GM18870 (cell line): ENCODE data around the gene GINS2.

Experiments used
- ATAC-seq: cut with Tn5 transposase; IDR thresholded peaks from one replicate; pipeline ENCODE4 v1.9.1; 2021; ENCODE audit warnings: moderate library complexity; ENCODE audit not compliant: unreplicated experiment

GINS2 gene

DNA sequence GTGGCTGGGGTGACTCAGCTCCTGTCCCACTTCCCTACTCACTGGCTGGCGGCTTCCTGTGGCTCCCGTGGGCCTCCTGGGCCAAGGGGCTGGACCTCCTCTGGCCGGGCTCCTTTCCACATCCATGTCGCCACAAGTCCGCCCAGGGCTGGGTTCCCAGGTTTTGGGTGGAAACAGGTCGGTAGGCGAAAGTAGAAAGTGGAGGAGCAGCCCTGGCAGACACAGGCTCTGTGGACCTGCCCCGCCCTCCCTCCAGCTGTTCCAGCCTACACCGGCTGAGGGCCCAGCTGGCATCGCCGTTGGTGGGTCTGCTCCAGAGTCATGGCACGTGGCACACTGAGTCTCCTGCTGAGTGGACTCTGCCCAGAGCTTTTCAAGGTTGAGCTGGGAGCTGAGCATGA, 47.0 kb downstream of the GINS2 start:
- ATAC-seq, result no peak

DNA sequence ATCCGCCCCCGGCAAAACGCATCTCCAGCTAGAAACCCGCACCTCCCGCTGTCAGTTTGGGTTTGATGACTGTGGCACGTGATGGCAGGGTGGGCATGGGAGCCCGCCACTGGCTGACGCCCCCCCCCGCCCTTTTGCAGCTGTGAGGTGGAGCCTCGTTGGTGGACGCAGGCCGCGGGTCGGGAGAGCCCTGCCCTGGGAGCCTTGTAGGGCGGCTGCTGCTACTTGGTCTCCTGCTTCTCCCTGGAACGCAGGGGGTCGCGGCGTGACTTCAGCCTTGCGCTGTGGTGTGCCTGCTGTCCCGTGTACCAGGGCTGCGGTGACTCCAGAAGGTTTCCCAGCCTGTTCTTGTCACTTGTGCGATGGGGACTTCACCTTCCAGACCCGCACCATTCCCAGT, 47.4 kb downstream of the GINS2 start:
- no peak for ATAC-seq

DNA sequence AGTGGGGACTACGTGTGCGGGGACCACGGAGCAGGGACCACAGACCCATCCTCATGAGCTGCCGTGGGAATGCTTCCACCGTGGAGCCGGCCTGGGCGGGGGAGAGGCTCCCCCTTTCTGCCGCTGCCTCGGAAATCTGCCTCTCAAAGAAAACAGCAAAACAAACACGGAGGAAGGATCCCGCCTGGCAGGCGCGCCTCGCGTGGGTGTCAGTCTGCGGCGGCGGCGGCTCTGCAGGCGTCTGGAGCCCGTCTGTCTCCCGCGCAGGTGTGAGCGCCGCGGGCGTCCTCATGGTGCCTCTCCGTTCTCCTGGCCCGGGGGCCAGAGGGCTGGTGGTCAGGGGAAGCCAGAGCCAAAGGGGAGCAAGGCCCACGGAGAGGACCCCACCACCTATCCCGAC, 48.2 kb downstream of the GINS2 start:
- ATAC-seq, result no peak

DNA sequence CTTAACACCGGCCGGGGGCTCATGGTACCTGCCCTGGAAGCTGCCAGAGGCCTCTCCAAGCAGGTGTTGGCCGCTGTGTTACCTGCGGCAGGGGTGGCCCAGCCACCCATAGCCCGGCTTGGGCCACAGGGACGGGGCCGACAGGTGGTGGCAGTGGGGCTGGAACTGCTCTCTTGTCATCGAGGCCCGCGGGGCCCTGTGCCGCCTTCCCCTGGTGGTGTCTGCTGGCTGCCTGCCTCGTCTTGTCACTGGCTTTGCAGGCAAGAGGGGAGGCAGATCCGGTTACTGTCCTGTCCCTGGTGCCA, 48.5 kb downstream of the GINS2 start:
- ATAC-seq, result no peak

DNA sequence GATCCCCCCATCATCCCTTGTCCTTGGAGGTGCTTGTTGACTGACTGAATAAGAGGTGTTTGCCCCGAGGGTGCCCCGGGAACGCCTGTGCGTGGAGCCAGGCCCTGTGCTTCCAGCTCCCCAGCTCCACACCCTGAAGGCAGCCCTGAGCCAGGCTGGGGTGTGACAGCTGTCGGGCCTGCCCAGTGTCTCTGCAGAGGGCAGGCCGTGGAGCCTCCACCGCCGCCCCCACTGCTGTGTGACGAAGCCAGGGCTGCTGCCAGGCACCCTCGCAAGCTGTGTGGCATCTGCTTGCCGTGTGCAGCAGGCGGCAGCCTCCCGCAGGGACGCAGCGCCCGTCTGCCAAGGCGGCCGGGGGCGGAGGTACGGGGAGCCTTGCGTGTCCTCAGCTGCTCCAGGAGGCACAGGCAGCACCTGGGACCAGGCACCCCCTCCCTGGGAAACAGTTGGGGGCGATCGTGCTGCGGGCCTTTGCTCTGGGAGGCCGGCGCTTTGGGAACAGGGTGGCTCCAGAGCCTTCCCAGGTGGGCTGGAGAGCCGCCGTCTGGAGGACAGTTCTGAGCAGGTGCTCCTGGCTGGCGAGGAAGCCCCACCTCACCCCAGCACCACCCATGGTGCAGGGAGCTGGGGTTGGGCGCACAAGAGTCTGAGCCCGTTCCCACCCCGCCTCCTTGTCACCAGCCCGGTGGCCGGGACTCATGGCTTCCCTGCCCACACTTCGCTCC, 49.1 kb downstream of the GINS2 start:
- no peak for ATAC-seq

DNA sequence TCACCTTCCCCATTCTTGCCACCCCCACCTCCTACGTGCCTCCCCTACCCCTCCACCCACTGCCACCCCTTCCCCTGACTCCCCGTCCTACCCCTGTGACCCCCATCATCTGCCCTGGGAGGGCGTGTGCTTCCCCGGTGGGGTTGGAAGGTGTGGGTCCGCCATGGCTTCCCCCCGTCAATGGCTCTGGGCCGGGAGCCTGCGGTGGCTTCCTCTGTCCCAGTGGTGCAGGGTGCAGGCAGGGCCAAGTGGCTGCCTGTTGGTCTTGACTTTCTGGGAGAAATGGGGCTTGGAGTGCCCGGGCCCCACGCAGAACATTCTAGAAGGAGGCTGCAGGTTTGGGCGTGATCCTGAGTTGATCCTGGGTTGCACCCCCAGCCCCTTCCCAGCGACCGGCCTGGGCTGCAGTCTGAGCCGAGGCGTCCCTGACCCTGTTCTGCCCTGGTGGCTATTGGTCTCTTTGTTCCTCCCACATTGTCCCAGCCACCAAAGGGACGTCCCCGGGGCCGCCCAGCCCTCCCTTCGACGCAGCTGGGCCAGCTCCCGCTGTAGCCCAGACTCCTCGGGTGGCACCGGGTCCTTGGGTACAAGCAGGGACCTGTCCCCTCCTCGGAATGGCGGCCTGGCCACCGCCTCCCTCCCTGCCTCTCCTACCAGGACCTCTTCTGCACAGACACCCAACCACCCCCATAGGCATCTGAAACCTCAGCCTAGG, 49.9 kb downstream of the GINS2 start:
- ATAC-seq, result no peak

DNA sequence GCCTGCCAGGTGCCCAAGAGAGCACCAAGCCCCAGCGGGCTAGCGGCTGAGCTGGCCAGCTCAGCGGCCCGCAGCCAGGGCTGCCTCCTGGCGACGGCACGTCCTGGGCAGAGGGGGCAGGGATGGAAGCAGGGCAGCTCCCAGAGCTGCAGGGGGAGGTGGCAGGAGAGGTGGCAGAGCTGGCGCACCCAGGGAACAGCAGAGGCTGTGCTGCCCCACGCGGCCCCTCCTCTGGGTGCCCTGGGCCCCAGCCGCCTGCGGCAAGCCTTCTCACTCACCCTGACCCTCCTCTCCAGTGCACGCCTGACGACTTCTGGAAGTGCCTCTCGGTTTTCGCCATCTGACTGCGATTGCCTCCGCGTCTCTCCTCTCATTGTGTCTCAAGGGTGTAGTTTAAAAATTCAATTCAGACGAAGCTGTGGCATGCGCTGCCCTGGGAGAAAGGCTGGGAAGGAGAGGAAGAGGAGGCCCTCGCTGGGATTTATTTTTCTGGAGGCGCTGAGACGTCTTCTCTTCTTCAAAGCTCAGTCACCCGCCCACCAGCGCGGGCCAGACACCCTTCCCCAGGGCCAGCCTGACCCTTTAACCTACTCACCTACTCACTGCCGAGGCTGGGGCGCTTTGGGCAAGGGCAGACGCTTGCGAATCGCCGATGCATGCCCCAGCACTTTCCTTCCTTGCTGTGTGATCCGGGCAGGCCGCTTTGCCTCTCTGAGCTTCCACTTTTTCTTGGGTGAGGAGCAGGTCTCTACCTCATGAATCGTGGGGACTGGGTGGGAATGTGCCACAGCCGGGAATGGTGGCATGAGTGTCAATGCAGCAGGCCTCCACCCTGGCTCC, 50.7 kb downstream of the GINS2 start:
- ATAC-seq, result no peak

DNA sequence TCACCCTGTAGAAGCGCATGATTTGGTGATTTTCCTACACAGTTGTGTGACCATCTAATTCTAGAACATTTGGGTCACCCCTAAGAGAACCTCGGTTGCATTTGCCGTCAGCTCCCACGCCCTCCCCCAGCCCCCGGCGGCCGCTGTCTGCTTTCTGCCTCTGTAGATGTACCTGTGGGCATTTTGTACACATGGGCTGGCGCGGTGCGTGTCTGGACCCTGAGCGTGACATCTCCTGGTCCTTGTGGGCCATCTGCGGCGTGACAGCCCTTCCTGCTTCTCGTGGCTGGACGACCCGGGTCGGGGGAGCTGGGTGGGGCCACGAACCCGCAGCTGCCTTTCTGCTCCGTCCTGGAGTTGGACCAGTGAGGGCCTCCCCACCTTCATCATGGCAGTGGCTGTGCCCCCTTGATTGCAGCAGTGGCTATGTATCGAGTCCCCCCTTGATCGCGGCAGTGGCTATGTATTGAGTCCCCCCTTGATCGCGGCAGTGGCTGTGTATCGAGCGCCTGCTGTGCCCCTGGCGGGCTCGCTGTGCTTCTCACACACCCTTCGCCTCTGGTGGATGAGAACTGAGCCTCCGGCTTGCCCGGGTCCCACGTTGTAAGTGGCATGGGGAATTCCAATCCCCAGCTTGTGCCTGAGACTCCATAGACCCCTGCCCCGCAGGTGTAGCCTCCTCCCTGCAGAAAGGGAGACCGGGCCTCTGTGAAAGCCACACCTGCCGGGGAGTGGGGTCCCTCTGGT, 51.5 kb downstream of the GINS2 start:
- ATAC-seq, result no peak

DNA sequence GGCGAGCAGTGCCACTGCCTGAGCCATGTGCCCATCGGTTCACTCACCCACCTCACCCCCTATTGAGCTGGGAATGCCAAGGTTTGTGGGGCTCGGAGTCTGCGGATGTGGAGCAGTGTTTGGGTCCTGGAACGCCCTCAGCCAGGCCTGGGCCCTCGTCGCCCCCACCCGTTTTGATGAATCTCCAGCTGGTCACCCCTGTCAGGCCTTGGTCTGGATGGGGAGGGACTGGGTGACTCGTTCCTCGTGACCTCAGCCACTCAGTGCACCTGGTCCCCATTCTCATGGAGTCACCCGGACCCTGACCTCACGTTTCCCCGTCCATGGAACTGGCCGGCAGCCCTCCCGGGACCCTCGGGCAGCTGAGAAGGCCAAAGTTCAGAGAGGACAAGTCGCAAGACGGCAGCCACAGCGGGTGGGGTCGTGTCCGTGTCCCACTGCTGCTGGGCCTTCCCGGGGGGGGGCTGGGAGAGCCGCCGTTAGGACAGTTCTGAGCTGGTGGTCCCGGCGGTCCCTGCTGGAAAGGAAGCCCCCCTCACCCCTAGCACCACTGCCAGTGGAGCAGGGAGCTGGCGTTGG, 52.4 kb downstream of the GINS2 start:
- no peak for ATAC-seq

DNA sequence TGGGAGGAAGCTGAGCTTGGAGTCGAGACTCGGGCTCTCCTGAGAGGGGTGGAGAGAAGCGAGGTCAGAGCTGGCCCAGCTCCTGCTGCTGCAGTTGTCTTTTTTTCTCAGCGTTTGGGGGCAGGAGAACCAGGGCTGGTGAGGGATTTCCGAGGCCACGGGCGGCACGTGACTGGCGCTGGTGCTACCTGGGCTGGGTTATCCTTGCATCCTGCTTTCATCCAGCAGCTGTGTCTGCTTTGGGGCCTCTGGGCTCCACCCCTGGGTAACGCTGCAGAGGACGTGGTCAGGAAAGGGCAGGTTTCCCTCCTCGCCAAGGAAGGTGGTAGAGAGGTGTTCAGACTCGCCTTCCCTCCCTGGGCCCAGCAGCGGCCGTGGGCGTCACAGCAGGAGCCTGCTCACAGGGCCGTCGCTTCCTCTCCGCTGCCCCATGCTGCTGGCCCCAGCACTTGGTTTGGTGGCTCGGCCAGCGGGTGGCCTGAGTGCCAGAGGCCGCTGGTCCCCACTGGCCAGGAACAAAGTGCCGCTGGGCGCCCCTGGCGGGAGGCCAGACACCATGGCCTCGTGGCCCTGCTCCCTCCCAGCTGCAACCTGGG, 53.1 kb downstream of the GINS2 start:
- no peak for ATAC-seq

DNA sequence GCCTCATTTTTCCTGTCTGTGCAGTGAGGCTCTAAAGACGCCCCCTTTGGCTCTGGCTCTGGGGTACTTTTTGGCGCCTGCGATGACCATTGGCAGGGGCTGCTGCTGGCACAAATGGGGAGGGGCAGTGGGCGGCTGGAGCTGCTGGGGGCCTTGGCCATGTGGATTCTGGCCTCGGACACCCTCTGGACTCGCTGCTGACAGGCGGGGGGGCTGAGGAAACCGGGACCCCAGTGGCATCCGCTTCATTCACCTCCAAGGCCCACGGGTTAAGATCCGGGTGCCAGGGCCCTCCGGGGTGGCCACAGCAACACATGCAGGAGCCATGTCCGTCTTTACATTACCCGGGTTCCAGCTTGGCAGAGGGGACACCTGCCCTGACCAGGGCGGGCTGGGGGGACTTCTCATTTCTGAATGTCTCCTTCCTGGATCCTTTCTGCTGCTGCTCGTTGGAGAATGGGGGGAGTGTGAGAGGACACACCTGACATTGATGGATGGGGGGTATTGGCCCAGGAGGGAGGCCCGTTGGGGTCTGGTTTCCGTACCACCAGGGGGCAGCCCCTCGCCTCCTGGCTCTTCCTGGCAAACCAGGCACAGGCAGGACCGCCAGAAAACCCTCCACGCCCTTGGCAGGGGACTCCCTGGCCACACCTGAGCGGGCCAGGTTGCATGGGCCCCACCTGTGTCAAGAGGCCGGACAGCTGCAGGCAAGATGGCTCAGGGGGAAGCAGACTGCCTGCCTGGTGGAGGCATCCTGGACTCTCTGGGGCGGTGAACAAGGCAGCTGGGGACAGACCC, 53.8 kb downstream of the GINS2 start:
- no peak for ATAC-seq

DNA sequence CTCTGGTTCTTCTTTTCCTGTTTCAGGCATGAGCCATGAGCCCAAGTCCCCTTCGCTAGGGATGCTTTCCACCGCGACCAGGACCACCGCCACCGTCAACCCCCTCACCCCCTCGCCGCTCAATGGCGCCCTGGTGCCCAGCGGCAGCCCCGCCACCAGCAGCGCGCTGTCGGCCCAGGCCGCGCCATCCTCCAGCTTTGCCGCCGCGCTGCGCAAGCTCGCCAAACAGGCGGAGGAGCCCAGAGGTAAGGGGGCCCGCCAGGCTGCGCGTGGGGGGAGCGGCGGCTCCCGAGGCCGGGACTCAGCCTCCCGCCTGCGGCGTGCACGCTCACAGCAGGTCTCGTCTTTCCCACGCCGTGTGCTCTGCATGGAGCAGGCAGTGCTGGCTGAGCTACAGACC, 54.9 kb downstream of the GINS2 start:
- ATAC-seq, result no peak

DNA sequence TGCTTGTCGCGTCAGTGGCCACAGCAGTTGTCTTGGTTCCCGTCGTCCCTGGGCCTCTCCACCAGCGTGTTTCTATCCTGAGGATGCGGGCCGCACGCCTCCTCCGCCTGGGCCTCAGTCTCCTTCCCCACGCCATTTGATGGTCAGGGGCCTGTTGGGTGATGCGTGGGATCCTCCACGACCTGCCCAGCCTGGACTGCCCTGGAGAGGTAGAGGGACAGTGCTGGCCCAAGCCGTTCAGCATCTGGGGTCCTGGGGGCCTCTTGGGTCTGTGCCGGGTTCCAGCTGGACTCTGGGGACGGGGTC, 55.4 kb downstream of the GINS2 start:
- ATAC-seq, result no peak

DNA sequence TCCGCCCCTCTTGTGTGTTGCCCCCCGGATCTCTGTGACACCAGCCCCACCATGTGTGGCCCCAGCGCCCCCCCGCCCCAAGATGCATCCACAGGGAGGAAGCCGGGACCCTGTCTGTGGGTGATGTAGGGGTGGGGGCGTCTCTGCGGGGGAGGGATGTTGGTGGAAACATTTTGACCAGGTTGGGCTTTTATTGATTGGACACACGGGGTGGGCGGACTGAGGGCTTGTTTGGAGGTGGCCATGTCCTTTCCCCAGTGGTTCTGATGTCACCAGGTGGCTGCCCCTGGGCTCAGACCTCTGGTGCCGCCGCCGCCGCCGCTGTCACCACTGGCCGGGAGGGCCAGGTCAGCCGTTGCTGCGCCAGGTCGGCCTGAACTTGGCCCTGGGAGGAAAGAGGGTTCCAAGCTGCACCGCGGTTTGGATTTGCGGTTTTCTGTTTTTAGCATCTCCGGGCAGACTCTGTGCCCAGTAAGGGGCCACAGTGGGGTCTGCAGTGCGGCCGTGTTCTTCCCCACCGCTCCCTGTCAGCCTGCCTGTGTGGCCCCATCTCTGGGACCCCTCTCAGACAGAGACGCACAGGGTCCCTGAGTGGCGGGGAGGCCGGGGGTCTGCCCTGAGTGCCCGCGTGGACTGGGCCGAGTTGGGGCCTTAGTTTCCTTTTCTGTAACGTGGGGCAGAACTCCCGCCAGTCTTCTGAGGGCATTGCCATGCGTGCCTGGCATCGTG, 55.9 kb downstream of the GINS2 start:
- no peak for ATAC-seq

DNA sequence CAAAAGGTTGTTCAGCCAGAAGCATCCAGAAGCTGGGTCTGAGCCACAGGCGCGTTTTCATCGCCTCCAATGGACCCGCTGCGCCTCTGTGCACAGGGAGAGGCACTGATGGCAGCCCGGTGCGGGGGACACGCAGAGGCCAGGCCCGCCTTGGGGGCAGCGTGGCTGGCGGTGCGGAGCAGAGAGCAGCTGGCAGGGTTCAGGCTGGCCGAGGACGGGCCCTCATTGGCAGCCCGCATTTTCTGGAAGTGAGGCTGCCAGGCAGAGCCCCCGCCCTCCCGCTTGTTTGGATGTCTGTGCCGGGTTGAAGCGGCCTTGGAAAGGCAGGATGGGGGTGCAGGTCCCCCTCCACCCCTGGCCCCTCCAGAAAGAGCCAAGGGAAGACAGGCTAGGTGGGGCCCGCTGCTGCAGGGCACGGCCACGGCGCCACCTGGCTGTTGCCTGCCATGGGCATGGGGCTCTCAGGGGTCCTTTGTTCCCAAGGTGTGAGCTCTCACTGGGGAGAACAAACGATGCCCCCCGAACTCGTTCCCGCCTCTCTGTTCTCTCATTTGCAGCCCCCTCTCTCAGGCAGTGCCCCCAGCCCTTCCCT, 56.9 kb downstream of the GINS2 start:
- no peak for ATAC-seq

DNA sequence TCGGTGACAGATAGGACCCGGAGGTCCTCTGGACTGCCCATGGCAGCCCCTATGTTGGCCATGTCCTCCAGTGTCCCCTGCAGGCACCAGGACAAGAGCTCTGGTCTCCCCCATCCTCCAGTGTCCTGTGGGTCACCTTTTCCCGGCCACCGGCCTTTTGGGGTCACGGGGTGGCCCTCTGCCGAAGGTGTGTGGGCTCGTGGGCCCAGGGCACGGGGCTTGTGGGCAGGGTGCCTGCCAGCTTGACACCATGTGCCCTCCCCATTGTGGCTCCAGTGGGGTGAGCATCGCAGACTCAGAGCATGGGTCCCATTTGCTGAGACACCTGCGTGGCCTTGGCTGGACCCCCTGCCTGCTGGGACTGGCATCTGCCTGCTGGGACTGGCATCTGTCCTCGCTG, 57.5 kb downstream of the GINS2 start:
- ATAC-seq, result no peak

DNA sequence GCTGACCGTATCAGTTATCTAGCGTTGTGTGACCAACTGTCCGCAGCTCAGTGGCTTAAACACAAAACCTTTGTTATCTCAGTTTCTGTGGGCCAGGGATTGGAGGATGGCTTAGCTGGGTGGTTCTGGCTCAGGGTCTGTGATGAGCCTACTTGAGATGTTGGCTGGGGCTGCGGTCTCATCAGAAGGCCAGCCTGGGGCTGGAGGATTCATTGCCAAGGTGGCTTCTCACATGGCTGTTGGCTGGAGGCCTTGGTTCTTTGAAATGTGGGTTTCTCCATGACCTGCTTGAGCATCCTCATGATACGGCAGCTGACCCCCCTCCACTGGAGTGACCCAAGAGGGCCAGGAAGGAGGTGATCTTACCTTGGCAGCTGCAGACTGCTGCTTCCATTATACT, 58.9 kb downstream of the GINS2 start:
- no peak for ATAC-seq

DNA sequence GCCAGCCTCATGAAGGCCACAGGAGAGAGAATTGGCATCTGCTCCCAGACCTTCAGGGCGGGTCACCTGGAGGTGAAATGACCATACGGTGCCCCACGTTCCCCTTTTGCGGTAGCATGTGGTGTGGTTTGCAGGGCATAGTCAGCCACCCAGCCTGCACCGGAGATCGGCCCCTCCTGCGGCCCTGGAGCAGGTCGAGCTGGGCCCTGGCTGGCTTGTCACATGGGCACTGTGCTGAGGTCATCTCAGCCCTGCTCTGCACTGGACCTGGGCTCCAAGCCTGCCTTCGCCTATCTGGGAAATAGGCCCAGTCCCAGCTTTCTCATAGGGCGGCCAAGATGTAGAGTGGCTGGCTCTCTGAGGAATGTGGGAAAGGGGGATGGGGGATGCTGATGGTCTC, 59.4 kb downstream of the GINS2 start:
- ATAC-seq, result no peak

DNA sequence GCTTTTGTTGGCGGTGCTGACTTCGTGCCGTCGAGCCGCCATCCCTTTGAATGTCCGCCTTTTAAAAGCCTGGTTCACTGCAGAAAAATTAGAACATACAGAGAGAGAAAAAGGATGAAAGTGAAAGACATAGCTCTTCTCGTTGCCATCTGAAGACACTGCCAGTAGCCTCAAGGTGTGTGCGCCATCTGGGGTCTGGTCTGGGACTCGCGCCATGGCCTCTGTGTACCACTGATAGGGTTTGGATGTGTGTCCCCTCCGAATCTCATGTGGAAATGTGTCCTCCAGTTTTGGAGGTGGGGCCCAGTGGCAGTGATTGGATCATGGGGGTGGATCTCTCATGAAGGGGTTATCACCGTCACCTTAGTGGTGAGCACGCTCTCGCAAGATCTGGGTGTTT, 60.1 kb downstream of the GINS2 start:
- ATAC-seq, result no peak
